ENCODE results near the gene MAGI1.
"Not testable (repeated sequence)": the region's sequence is repeated elsewhere in the genome, so short reads cannot be mapped to it uniquely, and the experiment has no call there.

MAGI1 gene

DNA sequence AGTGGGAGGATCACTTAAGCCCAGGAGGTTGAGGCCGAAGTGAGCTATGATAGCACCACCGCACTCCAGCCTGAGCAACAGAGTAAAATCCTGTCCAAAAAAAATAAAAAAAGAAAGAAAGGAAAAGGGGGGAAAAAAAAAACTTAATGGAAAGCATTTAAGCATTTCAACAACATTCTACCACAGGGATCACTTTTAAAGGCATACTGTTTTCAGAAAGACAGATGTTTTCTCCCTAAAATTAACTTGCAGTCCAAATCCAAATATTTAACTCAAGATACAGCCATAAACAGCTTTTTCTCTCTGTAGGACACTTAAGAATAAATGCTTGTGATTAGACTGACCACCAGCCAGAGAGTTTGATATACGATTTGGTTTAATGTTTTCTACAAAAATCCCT is 141.0 kb downstream of the MAGI1 start:
- no peak for DNase-seq

DNA sequence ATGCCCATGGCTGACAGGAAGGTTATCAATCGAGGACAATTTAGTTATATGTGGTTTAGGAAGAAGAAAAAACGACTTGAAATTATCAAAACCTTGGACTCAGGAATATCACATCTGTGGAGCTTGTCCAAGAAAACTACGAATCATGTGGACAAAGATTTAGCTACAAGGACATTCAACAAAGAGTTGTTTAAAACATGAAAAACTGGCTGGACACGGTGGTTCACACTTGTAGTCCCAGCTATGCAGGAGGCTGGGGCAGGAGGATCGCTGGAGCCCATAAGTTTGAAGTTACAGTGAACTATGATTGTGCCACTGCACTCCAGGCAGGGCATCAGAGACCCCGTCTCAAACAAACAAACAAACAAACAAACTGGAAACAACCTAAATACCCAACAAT is 142.4 kb downstream of the MAGI1 start:
- DNase-seq, result no peak

DNA sequence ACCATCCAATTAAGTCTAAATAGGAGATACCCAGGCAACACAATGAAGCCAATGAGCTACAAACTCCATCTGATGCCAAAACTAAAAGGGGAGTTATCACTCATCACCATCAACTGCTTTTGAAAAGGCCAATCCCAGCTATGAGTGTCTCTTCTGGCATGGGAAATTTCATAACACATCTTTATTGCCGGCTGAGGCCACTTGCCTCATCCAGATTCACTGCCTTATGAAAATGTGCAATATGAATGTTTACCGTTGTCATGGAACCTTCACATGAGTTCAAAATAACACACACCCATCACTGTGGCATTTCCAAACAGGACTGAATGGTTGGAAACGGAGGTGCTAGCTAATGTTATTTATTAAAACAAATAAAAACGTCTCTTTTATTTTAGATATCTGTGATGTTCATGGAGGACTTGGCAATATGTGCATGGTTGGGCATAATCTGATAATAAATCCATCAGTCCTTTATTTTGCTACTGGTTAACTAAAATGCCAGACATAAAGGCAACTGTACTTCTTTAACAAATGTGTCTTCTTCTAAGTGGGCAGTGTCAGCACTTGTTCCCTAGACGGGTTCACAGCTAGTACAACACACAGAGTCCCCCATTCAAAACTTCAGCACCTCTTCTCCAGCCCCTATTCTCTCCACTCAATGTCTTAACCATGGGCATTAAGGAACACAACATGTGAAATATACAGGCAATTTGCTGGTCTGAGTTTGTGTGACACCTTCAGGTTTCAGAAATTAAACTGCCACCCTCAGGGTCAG is 143.9 kb downstream of the MAGI1 start:
- DNase-seq, result no peak

DNA sequence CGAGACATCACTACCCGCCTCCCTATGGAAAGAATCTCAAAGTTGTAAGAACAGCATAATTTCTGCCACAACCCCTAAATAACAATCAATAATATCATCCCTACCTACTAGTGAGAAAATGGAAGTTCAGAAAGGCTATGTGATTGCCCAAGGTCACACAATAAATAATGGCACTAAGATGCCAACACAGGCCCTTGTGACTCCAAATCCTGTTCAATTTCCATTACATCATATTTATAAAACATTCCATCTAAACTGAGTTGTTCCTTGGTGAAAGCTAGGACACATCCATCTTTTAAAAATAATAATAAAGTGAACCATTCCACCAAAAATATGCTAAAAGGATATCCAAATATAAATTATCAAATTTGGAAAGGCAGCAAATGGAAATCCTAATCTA is 144.6 kb downstream of the MAGI1 start:
- DNase-seq, result no peak

DNA sequence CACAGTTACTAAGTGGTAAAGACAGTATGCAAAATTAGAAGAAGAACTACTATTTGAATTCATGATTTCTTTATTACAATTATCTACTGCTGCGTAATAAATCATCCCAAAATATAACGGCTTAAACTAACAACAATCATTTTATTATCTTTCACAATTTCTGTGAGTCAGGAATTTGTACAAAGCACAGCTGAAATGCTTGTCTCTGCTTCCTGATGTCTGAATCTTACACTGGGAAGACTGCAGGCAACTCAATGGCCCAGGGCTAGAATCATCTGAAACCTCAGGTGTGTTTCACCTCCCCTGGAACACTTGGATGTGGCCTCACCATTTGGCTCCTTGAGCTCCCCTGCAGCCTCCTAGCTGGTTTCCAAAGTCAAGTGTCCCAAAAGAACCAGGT is 145.1 kb downstream of the MAGI1 start:
- no peak for DNase-seq

DNA sequence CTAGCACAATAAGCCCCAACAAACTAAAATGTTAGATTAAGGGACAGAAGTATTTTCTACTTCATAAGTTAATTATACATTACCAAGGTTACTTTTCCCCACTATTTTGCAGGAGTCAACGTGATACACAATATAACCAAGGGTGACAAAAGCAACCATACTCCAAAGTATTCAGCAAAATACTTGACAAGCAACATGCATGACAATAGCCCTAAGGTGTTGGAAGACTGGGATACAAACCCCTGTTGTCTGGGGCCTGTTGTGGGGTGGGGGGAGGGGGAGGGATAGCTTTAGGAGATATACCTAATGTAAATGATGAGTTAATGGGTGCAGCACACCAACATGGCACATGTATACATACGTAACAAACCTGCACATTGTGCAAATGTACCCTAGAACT is 147.2 kb downstream of the MAGI1 start:
- not testable (repeated sequence) for DNase-seq

DNA sequence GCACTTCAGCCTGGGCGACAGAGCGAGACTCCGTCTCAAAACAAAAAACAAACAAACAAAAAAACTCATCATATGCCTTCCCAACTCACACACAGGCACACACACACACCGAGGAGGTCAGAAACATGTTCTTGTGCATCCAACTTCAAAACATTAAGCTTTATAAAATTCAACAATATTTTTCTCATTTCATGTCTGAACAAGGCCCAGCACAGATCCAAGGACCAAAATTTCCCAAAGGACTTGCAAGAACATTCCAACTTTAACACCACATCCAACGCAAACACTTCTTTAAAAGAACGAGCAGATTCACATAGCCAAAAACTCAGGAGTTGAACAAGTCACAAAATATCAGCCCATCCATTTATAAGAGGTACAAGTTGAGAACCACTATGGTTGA is 148.4 kb downstream of the MAGI1 start:
- no peak for DNase-seq

DNA sequence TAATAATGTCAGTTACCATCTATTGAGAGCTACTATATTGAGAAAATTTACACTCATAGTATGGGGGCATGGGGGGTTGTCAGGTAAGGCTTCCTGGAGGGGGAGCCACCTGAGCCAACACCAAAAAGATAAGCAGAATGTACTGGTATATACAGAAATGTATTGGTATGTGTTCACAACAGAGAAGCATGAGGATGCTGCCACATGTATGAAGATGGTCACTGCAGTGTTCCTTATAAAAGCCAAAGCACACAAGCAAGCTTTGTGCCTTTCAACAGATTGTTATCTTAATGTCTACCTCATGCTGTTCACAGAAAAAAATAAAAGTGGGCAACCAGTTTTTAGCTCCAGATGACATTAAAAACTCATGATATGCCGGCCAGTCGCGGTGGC is 149.0 kb downstream of the MAGI1 start:
- DNase-seq, result no peak

DNA sequence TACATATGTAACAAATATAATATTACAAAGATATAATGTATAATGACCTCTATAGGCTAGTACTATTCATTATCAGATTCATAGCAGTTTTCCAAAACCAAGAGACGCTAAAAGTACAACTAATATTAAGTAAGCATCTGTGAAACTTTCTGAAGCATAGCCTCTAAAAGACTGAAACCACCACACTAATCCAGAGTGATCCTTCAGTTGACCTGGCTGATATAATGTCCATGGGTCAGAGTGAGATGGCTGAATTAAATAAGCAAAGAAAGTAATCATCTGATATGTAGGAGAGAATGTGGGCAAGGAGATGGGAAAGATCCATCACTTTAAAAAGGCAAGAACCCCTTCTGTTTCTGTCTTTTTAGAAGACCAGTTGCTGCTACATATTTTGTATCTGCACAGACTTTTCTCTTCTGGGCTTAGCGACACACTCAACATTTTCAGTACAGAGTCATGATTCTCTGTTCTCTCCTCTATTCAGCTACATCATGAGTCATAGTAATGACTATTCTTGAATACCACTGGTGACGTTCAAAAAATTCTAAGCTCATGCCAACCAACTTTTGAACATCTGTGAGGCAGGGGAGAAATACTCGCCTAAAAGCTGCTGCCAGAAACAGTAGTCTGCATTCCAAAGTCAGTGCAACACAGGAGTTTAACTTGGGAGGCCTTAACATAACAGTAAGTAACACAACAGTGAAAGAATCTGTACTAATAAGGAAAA is 149.6 kb downstream of the MAGI1 start:
- DNase-seq, result no peak

DNA sequence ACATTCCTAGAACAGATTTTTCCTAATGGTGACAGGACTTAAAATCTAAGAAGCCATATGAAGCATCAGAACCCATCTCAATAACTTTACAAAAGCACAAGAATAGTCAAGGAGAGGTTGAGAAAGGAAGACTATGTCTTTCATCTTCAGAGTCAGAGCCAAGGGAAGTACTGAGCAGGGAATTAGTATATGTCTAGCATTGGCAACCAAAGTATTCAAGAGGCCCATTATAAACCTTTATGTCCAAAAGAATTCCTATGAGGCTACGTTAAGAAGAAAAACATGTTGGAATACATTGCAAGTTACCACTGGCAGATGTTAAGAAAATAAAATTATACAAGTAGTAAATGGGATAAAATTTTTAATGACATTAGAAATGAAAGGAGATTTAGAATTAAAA is 150.5 kb downstream of the MAGI1 start:
- DNase-seq, result no peak

DNA sequence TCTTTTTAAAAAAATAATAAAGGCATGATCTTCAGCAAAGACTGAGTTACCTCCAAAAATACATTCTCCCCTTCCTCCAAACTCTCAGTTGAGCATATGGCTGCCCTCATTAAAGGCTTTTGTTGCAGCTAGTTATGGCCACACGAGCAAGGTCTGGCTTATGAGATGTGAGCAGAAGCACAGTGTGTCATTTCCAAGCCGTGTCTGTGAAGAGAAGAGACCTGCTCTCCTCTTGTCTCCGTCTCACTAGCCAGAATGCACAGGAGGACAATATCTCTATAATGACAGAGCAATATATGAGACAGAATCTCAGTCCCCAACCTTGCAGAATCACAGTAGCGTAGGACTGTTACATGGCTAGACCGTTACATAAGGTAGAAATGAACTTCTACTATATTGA is 152.3 kb downstream of the MAGI1 start:
- DNase-seq, result no peak

DNA sequence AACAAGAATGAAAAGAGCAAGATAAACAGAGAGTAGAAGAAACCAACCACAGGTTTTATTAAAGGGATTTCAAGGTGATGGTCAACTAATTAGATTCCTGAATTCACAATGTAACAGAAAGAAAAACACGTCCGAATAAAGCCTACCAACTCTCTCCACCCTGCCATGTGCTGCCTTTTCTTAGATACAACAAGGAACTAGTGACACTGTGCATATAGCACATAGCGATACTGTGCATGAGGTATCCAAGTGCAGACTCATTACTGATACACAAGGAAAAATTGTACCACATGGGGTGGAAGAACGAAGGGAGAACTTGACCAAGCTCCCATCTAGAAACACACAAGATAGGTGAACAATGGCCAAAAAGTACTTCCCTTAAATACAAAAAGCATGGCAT is 154.6 kb downstream of the MAGI1 start:
- DNase-seq, result no peak

DNA sequence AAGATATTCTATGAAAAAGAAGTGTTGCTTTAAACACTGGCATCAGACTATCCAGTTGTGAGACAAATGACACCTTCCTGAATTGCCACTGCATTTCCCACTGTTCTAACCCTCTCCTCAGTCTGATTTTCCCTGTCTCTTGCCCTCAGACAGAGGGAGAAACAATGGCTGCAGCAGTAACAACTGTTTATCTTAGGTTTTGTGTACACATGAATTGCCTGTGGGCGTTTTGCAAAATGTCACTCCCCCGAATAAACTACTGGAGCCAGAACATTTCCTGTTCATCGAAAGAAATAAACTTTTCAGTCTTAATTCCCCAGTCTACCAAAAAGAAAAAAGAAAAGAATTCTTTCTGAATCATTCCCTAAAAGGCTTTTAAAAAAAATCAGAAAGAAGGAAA is 155.1 kb downstream of the MAGI1 start:
- DNase-seq, result no peak

DNA sequence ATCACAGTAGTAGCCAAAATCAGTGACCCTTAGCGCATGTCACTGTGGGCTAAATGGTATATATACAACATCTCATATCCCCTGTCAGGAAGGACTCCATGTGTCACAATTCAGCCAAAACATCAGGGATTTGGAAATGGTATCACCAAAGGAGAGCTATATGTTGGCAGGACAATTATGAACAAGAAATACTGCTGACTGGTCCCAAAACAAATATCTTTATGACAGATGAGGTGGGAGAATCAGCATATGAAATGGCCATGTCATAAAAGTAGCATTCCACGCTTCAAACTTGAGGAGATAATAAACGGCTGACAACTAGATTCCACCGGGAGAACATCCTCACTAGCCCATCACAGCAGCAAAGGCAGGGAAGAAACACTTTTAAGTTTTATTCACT is 158.4 kb downstream of the MAGI1 start:
- DNase-seq, result no peak

DNA sequence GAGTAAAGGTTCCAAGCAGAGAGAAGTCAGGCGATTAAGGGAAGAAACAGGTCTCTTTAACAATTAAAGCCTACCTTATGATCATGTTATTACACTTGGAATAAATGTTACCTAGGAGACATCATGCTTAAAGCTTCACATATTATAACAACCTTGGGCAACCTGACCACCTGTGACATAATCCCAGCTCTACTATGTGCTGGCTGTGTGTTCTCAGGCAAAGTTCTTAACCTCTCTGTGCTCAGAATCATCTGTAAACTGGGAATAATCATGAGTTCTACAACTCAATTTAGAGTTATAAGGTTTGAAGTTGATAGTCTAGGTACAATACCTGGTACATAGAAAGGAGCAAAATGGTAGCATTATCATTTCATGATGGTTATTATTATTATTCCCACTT is 159.3 kb downstream of the MAGI1 start:
- no peak for DNase-seq

DNA sequence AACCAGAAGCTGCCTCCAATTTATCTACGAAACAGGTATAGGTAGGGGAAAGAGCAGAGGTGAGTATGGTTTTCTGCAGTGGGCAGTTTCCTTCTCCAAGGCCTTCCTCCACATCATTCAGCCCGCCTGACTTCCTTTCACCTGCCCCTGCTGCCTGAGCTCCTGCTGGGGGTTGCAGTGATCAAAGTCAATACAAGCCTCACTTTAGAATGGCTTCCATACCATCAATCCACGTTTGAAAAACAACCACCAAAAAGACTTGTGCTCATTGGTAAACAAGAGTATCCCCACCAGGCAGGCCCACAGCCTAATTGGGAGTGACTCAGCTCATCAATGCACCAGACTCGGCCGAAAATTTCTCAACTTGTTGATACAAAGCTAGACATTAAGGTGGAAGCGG is 159.9 kb downstream of the MAGI1 start:
- DNase-seq, result no peak

DNA sequence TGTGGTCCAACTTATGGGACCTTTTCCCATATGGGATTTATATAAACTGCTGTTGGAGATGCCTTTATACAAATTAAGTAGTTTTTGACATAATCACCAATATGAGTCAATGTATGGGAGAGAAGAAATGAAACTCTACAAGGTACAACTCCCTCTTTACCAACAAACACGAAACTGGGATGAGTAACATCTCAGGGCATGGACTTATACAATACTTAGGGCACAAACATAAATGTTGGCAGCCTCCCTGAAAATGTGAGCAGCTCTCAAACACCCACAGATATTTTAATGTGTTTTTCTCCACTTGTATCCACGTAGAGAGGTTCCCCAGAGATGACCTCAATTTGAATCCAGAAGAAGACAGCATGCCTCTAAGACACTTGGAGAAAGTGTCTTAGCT is 161.6 kb downstream of the MAGI1 start:
- no peak for DNase-seq

DNA sequence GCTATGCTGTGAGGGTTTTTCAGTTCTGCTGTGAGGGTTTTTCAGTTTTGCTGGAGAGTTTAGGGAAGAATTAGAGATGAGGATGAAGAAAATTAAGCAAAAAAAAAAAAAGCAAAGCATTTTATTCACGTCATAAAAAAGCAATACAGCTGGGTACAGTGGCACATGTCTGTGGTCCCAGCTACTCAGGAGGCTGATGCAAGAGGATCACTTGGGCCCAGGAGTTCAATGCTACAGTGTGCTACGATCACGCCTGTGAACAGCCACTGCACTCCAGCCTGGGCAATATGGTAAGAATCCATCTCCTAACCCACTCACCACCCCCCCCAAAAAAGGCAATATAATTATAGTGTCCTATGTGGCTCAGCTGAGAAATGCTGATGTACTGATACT is 162.7 kb downstream of the MAGI1 start:
- no peak for DNase-seq

DNA sequence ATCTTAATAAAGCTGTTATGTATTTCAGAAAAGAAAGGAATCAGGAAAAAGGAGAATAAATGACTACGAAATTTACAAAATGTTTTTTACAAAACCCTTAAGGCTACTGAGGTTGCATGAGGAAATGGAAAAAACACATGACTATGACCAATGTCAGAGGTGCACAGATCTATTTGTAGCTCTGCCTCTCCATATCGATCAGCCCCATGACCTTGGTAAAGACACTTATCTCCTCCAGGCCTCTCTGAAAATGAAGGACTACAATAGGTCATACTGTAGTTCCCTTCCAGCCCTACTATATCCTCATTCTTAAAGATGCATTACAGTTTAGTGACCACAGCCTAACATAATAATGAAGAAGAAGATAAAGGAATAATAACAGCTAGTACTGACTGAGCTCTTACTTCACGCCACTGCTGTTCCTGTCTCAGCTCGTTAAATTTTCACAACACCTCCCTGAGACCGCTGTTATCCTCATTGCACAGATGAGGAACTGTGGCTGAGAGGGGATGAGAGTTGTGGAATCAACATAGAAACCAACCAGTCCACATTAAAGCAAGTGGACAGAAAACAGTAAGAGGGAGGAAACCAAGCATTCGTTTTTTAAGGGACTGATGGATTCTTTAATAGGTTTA is 163.2 kb downstream of the MAGI1 start:
- no peak for DNase-seq

DNA sequence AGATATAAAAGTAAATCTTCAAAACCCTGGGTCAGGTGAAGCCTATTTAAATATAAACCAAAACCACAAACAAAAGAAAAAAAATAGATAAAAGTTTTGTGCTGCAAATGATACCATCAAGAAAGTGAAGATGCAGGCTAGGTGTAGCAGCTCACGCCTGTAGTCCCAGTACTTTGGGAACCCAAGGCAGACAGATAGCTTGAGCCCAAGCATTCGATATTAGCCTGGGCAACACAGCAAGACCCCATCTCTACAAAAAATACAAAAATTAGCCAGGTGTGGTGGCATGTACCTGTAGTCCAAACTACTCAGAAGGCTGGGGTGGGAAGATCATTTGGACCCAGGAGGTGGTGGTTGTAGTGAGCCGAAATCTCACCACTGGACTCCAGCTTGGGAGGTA is 164.8 kb downstream of the MAGI1 start:
- DNase-seq, result no peak

DNA sequence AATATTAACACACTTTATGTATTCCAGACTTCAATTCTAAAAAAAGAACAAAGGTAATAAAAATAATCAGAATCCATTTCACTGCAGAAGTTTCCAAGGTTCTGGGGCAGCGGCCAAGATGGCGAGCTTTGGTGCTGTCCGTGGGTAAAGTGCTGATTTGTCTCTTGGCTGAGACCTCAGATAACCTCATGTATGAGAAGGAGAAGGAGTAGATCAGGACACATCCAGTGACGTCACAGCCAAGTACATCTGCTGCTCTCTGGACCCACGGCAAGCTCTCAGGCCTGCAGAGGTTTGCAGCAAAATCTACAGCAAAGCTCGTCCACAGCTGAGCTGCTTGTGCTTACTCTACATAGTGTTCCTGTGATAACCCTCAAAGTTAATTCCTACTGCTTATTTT is 165.7 kb downstream of the MAGI1 start:
- DNase-seq, result no peak

DNA sequence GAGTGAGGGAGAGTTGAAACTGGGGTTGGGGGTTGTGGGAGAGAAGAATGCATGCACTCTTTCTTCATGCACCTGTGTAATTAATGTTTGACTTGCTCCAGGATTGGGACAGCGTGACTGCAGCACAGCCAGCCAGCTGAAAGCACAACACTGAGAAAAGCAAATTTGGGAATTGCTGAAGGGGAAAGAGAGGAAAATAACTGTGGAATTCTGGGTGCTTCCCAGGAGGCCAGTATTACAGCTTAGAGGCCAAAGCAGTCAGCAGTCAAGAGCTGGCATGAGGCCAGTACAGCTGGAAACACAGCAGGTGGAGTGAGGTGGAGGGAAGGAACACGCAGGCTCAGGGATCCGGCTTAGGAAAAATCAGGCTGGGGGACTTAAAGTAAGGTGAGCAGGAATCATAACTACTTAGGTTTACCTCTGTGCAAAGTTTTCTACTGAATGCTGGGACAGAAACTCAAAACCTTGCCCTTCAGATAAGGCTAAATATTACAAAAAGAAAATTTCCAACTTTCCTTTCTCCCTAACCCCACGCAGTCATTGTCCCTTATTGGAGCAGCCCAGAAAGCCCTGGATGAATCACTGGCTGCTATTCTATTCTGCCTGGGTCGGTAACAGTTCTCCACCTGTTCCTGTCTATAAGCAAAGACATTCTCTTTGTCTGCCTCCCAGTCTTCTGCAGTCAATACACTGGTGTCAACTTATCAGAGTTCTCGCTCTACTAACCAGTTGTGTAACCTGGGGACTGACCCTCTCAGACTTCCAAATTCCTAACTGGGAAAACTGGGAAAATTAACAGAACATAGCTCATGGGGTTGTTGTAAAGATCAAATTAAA is 167.2 kb downstream of the MAGI1 start:
- no peak for DNase-seq

DNA sequence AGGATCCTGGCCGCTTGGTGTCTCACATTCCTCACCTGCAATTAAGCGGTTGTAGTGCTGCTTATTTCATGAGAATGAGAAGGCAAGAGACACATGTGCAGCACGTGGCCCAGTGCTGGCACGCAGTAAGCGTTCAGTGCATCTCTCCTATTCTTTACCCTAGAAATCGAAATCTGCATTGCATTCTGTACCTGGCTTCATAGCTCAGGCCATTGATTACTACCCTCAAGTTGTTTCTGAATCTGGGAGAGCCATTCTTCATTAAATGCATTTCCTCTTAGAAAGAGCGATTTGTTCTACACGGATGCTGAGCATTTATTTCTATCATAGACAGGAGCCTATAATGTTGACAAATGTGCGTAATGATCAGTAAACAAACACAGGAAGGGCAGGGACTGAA is 168.9 kb downstream of the MAGI1 start:
- no peak for DNase-seq

All from CD4-positive, alpha-beta T cell treated with Interleukin-12 subunit alpha and Interleukin-12 subunit beta, for 1 hour (primary cell).